Natural killer cell (primary cell): ENCODE results near the gene CUL5. TPM values are rescaled to one million over a fixed set of nuclear protein-coding genes. Genes with fewer than 3 reads are reported as not detected.
"Not testable (repeated sequence)": the region's sequence is repeated elsewhere in the genome, so short reads cannot be mapped to it uniquely, and the experiment has no call there.

Source experiments
- ATAC-seq, 3 donors: fragments of 150-1000 bp in 2 of 3; fragments of 200-7000 bp in 1 of 3; cut with Tn5 transposase; 1 replicate in 1 of 3; 2 replicates in 2 of 3; pipeline ENCODE4 v1.10.0; 2021; ENCODE audit warnings: mild to moderate bottlenecking in 2 of 3, moderate library complexity in 2 of 3
- DNase-seq, 2 donors: peaks; one replicate each; pipeline versions ENCODE4 v3.0.0 to v3.0.0-alpha.2; 2013 to 2021; ENCODE audit warnings: mixed read lengths in 1 of 2
- H3K27ac ChIP-seq: one replicate; pipeline ENCODE4 v1.5.1; 2013; ENCODE audit warnings: mild to moderate bottlenecking, low read length
- H3K27me3 ChIP-seq: one replicate; pipeline ENCODE4 v1.6.1; 2013; ENCODE audit warnings: low read length; ENCODE audit not compliant: control insufficient read depth, insufficient read depth
- H3K36me3 ChIP-seq: one replicate; pipeline ENCODE4 v1.6.1; 2013; ENCODE audit warnings: low read length; ENCODE audit not compliant: control insufficient read depth, insufficient read depth
- H3K4me1 ChIP-seq: one replicate; pipeline ENCODE4 v1.6.1; 2013; ENCODE audit warnings: low read length; ENCODE audit not compliant: control insufficient read depth, insufficient read depth
- H3K4me3 ChIP-seq: one replicate; pipeline ENCODE4 v1.5.1; 2013; ENCODE audit warnings: low read length
- H3K9me3 ChIP-seq: one replicate; pipeline ENCODE4 v1.6.1; 2013; ENCODE audit warnings: low read length; ENCODE audit not compliant: control insufficient read depth, insufficient read depth
- H3K27ac Mint-ChIP-seq, 2 donors: one replicate each; pipeline ENCODE4 v1.8.0; 2022; ENCODE audit warnings: mild to moderate bottlenecking in 2 of 2, mixed read lengths in 2 of 2, moderate library complexity in 1 of 2
- H3K27me3 Mint-ChIP-seq, 2 donors: one replicate each; pipeline ENCODE4 v1.8.0; 2022; ENCODE audit warnings: low read depth in 2 of 2, mixed read lengths in 2 of 2
- H3K36me3 Mint-ChIP-seq: one replicate; pipeline ENCODE4 v1.8.0; 2022; ENCODE audit warnings: mixed read lengths
- H3K4me1 Mint-ChIP-seq, 2 donors: one replicate each; pipeline ENCODE4 v1.8.0; 2022; ENCODE audit warnings: mixed read lengths in 2 of 2
- H3K4me3 Mint-ChIP-seq: one replicate; pipeline ENCODE4 v1.8.0; 2022; ENCODE audit warnings: mild to moderate bottlenecking, moderate library complexity, mixed read lengths
- H3K9me3 Mint-ChIP-seq, 2 donors: one replicate each; pipeline ENCODE4 v1.8.0; 2022; ENCODE audit warnings: mixed read lengths in 2 of 2
- CTCF ChIP-seq: fragments of 200-600 bp; IDR thresholded peaks from one replicate; pipeline ENCODE4 v1.8.0; 2022; ENCODE audit warnings: antibody characterized with exemption
- WGBS: methylation state at CpG from one replicate; pipeline ENCODE4 v1.1.7; 2013; ENCODE audit warnings: missing lambda C conversion rate; ENCODE audit not compliant: insufficient coverage; 5-methylcytosine and 5-hydroxymethylcytosine counted together
- intact Hi-C: fragments of 100-400 bp; cut with micrococcal nuclease; formaldehyde crosslinking; loops from one replicate; pipeline ENCODE4 v1.14.2; 2022
- total RNA-seq, 4 donors: library from RNA; stranded (reverse); fragments of 120-200 nt in 1 of 4; gene quantifications; one replicate each; pipeline versions ENCODE4 v1.2.3 to v1.2.4, GENCODE V29; 2013 to 2022

CUL5 gene
- total RNA-seq, 3 donors from 2014 or later (not counting 1 experiment from before 2014, with no cell fraction given) = 59.1 to 68.3 (median 60.2) TPM

- H3K36me3 ChIP-seq = no peaks in the 10 kb centered on the region
- intact Hi-C loops = loop anchor here (10.0 kb wide), 1 partner anchor 539 kb away; no protein-coding TSS in a partner anchor
- no peaks in the 10 kb centered on the region for H3K27me3 ChIP-seq
- Mint-ChIP-seq H3K4me1 (no peaks in the 10 kb centered on the region), H3K27me3 (no peaks in the 10 kb centered on the region), H3K4me3 (no peak overlapping the region), H3K36me3 (no peaks in the 10 kb centered on the region), H3K9me3 (no peaks in the 10 kb centered on the region), H3K27ac (no peak overlapping the region)
- H3K9me3 ChIP-seq = no peaks in the 10 kb centered on the region
- DNase-seq (no peak), ATAC-seq (no peak)
- no peak overlapping the region for H3K4me3 ChIP-seq
- no peak for TF ChIP-seq CTCF
- H3K27ac ChIP-seq = no peak overlapping the region
- WGBS = 70% methylated on average over 5 of the region's 5 CpGs
- H3K4me1 ChIP-seq = no peaks in the 10 kb centered on the region
These were observed 106.9 kb downstream of the CUL5 start for GRCh38 chr11:108115500-108116140.

GRCh38 chr11:108117746-108118371, 109.2 kb downstream of the CUL5 start:
- DNase-seq (peak in 1 of 2 donors; percentile 58), ATAC-seq (no peak)
- peak; percentile 19 for TF ChIP-seq CTCF
- no peak overlapping the region for H3K27ac Mint-ChIP-seq
- Histone ChIP-seq H3K4me1 (peaks cover 13% of the 10 kb centered on the region), H3K4me3 (no peak overlapping the region), H3K27me3 (no peaks in the 10 kb centered on the region), H3K27ac (no peak overlapping the region), H3K36me3 (no peaks in the 10 kb centered on the region), H3K9me3 (no peaks in the 10 kb centered on the region)
- H3K36me3 Mint-ChIP-seq = no peaks in the 10 kb centered on the region
- H3K27me3 Mint-ChIP-seq = no peaks in the 10 kb centered on the region
- H3K9me3 Mint-ChIP-seq = no peaks in the 10 kb centered on the region
- H3K4me3 Mint-ChIP-seq = no peak overlapping the region
- intact Hi-C loops = loop anchor here (10.0 kb wide), 1 partner anchor 537 kb away; no protein-coding TSS in a partner anchor
- peaks cover 11 to 13% of the 10 kb centered on the region in 2 donors for H3K4me1 Mint-ChIP-seq

GRCh38 chr11:108120936-108121273, 112.2 kb downstream of the CUL5 start:
- intact Hi-C loops, H3K27me3 Mint-ChIP-seq, H3K9me3 ChIP-seq, DNase-seq, H3K27me3 ChIP-seq, H3K36me3 Mint-ChIP-seq, H3K9me3 Mint-ChIP-seq, ATAC-seq, H3K36me3 ChIP-seq: not testable (repeated sequence)
- Histone ChIP-seq H3K4me1 (peaks cover 25% of the 10 kb centered on the region), H3K4me3 (peak overlapping the region; percentile 50), H3K27ac (peak overlapping the region; percentile 35)
- WGBS = 71% methylated on average over 5 of the region's 7 CpGs
- H3K27ac Mint-ChIP-seq = peak overlapping the region in 1 of 2 donors; percentile 75
- peak overlapping the region; percentile 89 for H3K4me3 Mint-ChIP-seq
- peaks cover 31 to 36% of the 10 kb centered on the region in 2 donors for H3K4me1 Mint-ChIP-seq

- TF ChIP-seq CTCF = peak; percentile 13
- H3K27me3 ChIP-seq = no peaks in the 10 kb centered on the region
- DNase-seq (peak; percentile 91 to 96), ATAC-seq (peak; percentile 98 to 100 (median 99))
- no peaks in the 10 kb centered on the region for H3K36me3 Mint-ChIP-seq
- no peaks in the 10 kb centered on the region for H3K9me3 Mint-ChIP-seq
- H3K9me3 ChIP-seq = no peaks in the 10 kb centered on the region
- peak within 1 kb of the TSS; percentile 89 for H3K4me3 Mint-ChIP-seq
- H3K4me1 Mint-ChIP-seq = peaks cover 31 to 40% of the 10 kb centered on the region in 2 donors
- WGBS = under 1% methylated on average over 71 of the region's 73 CpGs
- peak within 1 kb of the TSS; percentile 50 for H3K4me3 ChIP-seq
- H3K27me3 Mint-ChIP-seq = no peaks in the 10 kb centered on the region
- H3K36me3 ChIP-seq = no peaks in the 10 kb centered on the region
- intact Hi-C loops = no loop called here
- H3K27ac ChIP-seq = peak within 1 kb of the TSS; percentile 35
- peaks cover 25% of the 10 kb centered on the region for H3K4me1 ChIP-seq
- peak within 1 kb of the TSS; percentile 70 to 75 for H3K27ac Mint-ChIP-seq
These were observed 112.8 kb downstream of the CUL5 start, which contains the start of gene ACAT1 for GRCh38 chr11:108121274-108122155. Gene ACAT1, plus strand, starts transcription at chr11:108121567. Its CDS starts 40 bp downstream, at chr11:108121607.
